ENCODE data around the gene GRIN2C. TPM values are rescaled to one million over a fixed set of nuclear protein-coding genes. Genes with fewer than 3 reads are reported as not detected.
A peak's percentile ranks its signal among the peaks of the same experiment; 100 is the strongest.

Gene GRIN2C
- total RNA-seq, 1 donor from 2014 or later, result not detected

DNA sequence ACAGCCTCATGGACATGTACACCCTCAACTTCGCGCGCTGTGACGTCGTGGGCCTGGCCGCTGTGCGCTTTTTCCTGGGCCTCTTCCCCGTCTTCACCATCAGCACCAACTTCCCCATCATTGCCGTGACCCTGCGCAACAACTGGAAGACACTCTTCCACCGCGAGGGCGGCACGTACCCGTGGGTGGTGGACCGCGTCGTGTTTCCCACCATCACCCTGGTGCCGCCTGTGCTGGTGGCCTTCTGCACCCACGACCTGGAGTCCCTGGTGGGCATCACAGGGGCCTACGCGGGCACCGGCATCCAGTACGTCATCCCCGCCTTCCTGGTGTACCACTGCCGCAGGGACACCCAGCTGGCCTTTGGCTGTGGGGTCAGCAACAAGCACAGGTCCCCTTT lies 23.5 kb downstream of the GRIN2C start:
- Mint-ChIP-seq H3K36me3 (peaks cover 7% of the 10 kb centered on the region), H3K27me3 (ENCODE audit: insufficient read depth, low read depth) (peaks cover 21% of the 10 kb centered on the region), H3K4me3 (no peak overlapping the region), H3K9me3 (no peaks in the 10 kb centered on the region), H3K4me1 (peaks cover 30% of the 10 kb centered on the region), H3K27ac (no peak overlapping the region)
- Histone ChIP-seq H3K36me3 (no peaks in the 10 kb centered on the region), H3K27ac (no peak overlapping the region), H3K27me3 (peaks cover 3% of the 10 kb centered on the region), H3K9me3 (ENCODE audit: low read depth) (no peaks in the 10 kb centered on the region), H3K4me1 (peaks cover 18% of the 10 kb centered on the region), H3F3A (ENCODE audit: low read depth) (peaks cover 4% of the 10 kb centered on the region), H3K4me2 (no peak overlapping the region), H3K79me2 (ENCODE audit: low read depth) (no peaks in the 10 kb centered on the region), H4K20me1 (ENCODE audit: low read depth) (peaks cover 19% of the 10 kb centered on the region), H3K9ac (no peak overlapping the region), H3K4me3 (no peak overlapping the region), H2AFZ (replicated peaks) (no peak overlapping the region)
- TF ChIP-seq, protein P1, sequence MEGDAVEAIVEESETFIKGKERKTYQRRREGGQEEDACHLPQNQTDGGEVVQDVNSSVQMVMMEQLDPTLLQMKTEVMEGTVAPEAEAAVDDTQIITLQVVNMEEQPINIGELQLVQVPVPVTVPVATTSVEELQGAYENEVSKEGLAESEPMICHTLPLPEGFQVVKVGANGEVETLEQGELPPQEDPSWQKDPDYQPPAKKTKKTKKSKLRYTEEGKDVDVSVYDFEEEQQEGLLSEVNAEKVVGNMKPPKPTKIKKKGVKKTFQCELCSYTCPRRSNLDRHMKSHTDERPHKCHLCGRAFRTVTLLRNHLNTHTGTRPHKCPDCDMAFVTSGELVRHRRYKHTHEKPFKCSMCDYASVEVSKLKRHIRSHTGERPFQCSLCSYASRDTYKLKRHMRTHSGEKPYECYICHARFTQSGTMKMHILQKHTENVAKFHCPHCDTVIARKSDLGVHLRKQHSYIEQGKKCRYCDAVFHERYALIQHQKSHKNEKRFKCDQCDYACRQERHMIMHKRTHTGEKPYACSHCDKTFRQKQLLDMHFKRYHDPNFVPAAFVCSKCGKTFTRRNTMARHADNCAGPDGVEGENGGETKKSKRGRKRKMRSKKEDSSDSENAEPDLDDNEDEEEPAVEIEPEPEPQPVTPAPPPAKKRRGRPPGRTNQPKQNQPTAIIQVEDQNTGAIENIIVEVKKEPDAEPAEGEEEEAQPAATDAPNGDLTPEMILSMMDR (IDR thresholded peaks at IDR 0.05), result no peak
- TF ChIP-seq EZH2 (IDR thresholded peaks at IDR 0.05) (no peak), EZH2phosphoT487 (IDR thresholded peaks at IDR 0.05) (no peak)
- no peak for DNase-seq (ENCODE audit: low spot score)

DNA sequence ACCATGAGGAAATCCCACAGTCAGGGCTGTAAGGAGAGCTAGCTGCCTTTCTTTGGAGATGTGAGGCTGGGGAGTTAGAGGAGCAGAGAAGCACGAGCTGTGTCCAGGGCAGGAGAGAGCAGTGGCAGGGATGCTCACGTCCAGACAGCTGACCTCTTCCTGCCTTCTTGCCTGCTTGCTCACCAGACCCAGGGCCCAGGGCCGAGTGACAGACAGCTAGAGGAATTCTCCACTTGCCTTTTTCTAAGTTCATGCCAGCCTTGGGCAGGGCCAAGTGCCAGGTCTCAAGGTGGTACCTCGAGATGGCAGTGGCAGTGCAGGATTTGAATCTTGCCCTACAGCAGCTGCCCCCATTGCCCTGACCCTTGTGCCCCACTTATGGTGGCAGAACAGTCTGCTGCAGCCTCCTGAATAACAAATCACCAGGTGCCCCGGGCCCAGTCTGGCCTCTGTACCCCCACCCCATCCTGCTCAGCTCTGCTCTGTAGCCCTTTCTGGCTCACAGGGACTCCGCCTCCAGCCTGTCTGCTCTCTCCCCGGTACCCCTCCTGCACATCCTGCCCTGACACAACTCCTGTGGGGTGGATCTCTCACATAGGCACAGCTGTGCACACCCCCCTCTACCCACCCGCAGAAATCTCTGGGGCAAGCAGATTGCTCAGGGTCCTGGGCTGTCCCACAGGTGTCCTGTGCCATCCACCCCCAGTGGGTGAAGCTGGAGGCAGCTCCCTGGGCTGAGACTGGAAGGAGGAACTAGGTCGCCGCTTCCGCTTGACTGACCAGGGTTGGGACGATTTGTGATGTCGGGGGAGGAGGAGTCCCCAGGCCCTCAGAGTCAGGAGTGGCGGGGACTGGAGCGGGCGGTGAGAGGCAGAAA lies 25.9 kb downstream of the GRIN2C start:
- peaks cover 11% of the 10 kb centered on the region for H3K27me3 Mint-ChIP-seq (ENCODE audit: insufficient read depth, low read depth)
- Histone ChIP-seq H4K20me1 (ENCODE audit: low read depth) (peaks cover 6% of the 10 kb centered on the region), H3K9me3 (ENCODE audit: low read depth) (no peaks in the 10 kb centered on the region), H3K9ac (no peak overlapping the region), H3K36me3 (no peaks in the 10 kb centered on the region), H2AFZ (replicated peaks) (no peak overlapping the region), H3K27me3 (no peaks in the 10 kb centered on the region), H3F3A (ENCODE audit: low read depth) (no peaks in the 10 kb centered on the region), H3K4me1 (peaks cover 9% of the 10 kb centered on the region), H3K4me2 (peak overlapping the region; percentile 65), H3K27ac (no peak overlapping the region), H3K4me3 (peak overlapping the region; percentile 13), H3K79me2 (ENCODE audit: low read depth) (no peaks in the 10 kb centered on the region)
- peaks cover 7% of the 10 kb centered on the region for H3K36me3 Mint-ChIP-seq
- TF ChIP-seq EZH2 (IDR thresholded peaks at IDR 0.05), result no peak
- TF ChIP-seq EZH2phosphoT487 (IDR thresholded peaks at IDR 0.05), result no peak
- TF ChIP-seq, protein P1 (IDR thresholded peaks at IDR 0.05), result no peak
- H3K9me3 Mint-ChIP-seq, result no peaks in the 10 kb centered on the region
- H3K27ac Mint-ChIP-seq, result no peak overlapping the region
- H3K4me1 Mint-ChIP-seq, result peaks cover 22% of the 10 kb centered on the region
- no peak overlapping the region for H3K4me3 Mint-ChIP-seq
- DNase-seq (ENCODE audit: low spot score), result peak; percentile 71

- no peaks in the 10 kb centered on the region for H3K36me3 ChIP-seq
- H3K4me3 ChIP-seq, result no peak overlapping the region
- DNase-seq (ENCODE audit: low spot score), result no peak
- no peaks in the 10 kb centered on the region for H3K79me2 ChIP-seq (ENCODE audit: low read depth)
- H3F3A ChIP-seq (ENCODE audit: low read depth), result no peaks in the 10 kb centered on the region
- no peak overlapping the region for H3K9ac ChIP-seq
- no peak for TF ChIP-seq EZH2phosphoT487 (IDR thresholded peaks at IDR 0.05)
- TF ChIP-seq, protein P1 (IDR thresholded peaks at IDR 0.05), result no peak
- no peak for TF ChIP-seq EZH2 (IDR thresholded peaks at IDR 0.05)
- no peak overlapping the region for H3K27ac ChIP-seq
- no peak overlapping the region for H3K27ac Mint-ChIP-seq
- H3K36me3 Mint-ChIP-seq, result peaks cover 7% of the 10 kb centered on the region
- no peak overlapping the region for H2AFZ ChIP-seq (replicated peaks)
- H3K4me1 ChIP-seq, result peaks cover 9% of the 10 kb centered on the region
- peaks cover 22% of the 10 kb centered on the region for H3K4me1 Mint-ChIP-seq
- peaks cover 6% of the 10 kb centered on the region for H4K20me1 ChIP-seq (ENCODE audit: low read depth)
- no peaks in the 10 kb centered on the region for H3K27me3 ChIP-seq
- H3K4me2 ChIP-seq, result no peak overlapping the region
- H3K9me3 Mint-ChIP-seq, result no peaks in the 10 kb centered on the region
- peaks cover 8% of the 10 kb centered on the region for H3K27me3 Mint-ChIP-seq (ENCODE audit: insufficient read depth, low read depth)
- no peaks in the 10 kb centered on the region for H3K9me3 ChIP-seq (ENCODE audit: low read depth)
- no peak overlapping the region for H3K4me3 Mint-ChIP-seq
Measured at GRCh38 chr17:74832421-74832820, 27.3 kb downstream of the GRIN2C start.
